HEK293T (cell line): ENCODE results near the gene TIMP1.
"Not testable (repeated sequence)": the region's sequence is repeated elsewhere in the genome, so short reads cannot be mapped to it uniquely, and the experiment has no call there.

Experiments used
- CTCF ChIA-PET: fragments of 350-600 bp; formaldehyde crosslinking; extraction: SDS; loops from one replicate; lab custom pipeline; 2021; ENCODE audit warnings: antibody characterized with exemption, inconsistent platforms; lab: Yijun Ruan, JAX
- POLR2A ChIA-PET: fragments of 350-600 bp; formaldehyde crosslinking; extraction: SDS; loops from one replicate; lab custom pipeline; 2020; ENCODE audit warnings: antibody characterized with exemption, inconsistent platforms; lab: Yijun Ruan, JAX
- DNase-seq: peaks from one replicate; pipeline ENCODE4 v3.0.0; 2012; ENCODE audit warnings: mixed read lengths; ENCODE audit errors: extremely low spot score
- ARNT ChIP-seq: fragments of 450-650 bp; IDR thresholded peaks from 2 replicates; pipeline ENCODE4 v1.6.1; 2017; ENCODE audit warnings: mild to moderate bottlenecking
- BHLHE40 ChIP-seq: fragments of 450-650 bp; IDR thresholded peaks from 2 replicates; pipeline ENCODE4 v1.6.1; 2016; ENCODE audit warnings: mild to moderate bottlenecking, moderate library complexity, borderline replicate concordance
- CTBP1 ChIP-seq: fragments of 450-650 bp; IDR thresholded peaks from 2 replicates; pipeline ENCODE4 v1.6.1; 2016; ENCODE audit warnings: borderline replicate concordance
- ELF4 ChIP-seq: fragments of 450-650 bp; IDR thresholded peaks from 2 replicates; pipeline ENCODE4 v1.6.1; 2017; ENCODE audit warnings: antibody characterized with exemption
- FOXA1 ChIP-seq: fragments of 450-650 bp; IDR thresholded peaks from 2 replicates; pipeline ENCODE4 v1.6.1; 2016; ENCODE audit warnings: mild to moderate bottlenecking
- FOXK2 ChIP-seq: fragments of 450-650 bp; IDR thresholded peaks from 2 replicates; pipeline ENCODE4 v1.6.1; 2016; ENCODE audit warnings: mild to moderate bottlenecking
- FOXM1 ChIP-seq: fragments of 450-650 bp; IDR thresholded peaks from 2 replicates; pipeline ENCODE4 v1.6.1; 2017; ENCODE audit warnings: mild to moderate bottlenecking, borderline replicate concordance
- HDGF ChIP-seq: fragments of 450-650 bp; IDR thresholded peaks from 2 replicates; pipeline ENCODE4 v1.6.1; 2017; ENCODE audit warnings: antibody characterized with exemption, borderline replicate concordance
- L3MBTL2 ChIP-seq: fragments of 450-650 bp; conservative IDR thresholded peaks from 2 replicates; pipeline ENCODE4 v1.6.1; 2016; ENCODE audit warnings: mild to moderate bottlenecking
- LEF1 ChIP-seq: fragments of 450-650 bp; IDR thresholded peaks from 2 replicates; pipeline ENCODE4 v1.6.1; 2017; ENCODE audit warnings: mild to moderate bottlenecking, borderline replicate concordance
- NFRKB ChIP-seq: fragments of 450-650 bp; IDR thresholded peaks from 2 replicates; pipeline ENCODE4 v1.6.1; 2016; ENCODE audit warnings: mild to moderate bottlenecking, moderate library complexity
- PKNOX1 ChIP-seq: fragments of 450-650 bp; IDR thresholded peaks from 2 replicates; pipeline ENCODE4 v1.6.1; 2016
- SP1 ChIP-seq: fragments of 450-650 bp; IDR thresholded peaks from 2 replicates; pipeline ENCODE4 v1.6.1; 2017
- SUZ12 ChIP-seq: fragments of 450-650 bp; IDR thresholded peaks from 2 replicates; pipeline ENCODE4 v1.6.1; 2016; ENCODE audit warnings: mild to moderate bottlenecking
- TARDBP ChIP-seq: fragments of 450-650 bp; IDR thresholded peaks from 2 replicates; pipeline ENCODE4 v1.6.1; 2016
- ZNF384 ChIP-seq: fragments of 450-650 bp; IDR thresholded peaks from 2 replicates; pipeline ENCODE4 v1.6.1; 2016

TIMP1 gene

GRCh38 chrX:47593522-47593921, 11.3 kb downstream of the TIMP1 start:
- CTCF ChIA-PET, result interaction anchor here (0.9 kb wide), 1 partner anchor 88 kb away, joined by 3 read pairs; no protein-coding TSS in a partner anchor
- TF ChIP-seq SUZ12 (no peak), ZNF384 (no peak), BHLHE40 (no peak), ELF4 (no peak), LEF1 (no peak), HDGF (no peak), FOXA1 (no peak), SP1 (no peak), FOXM1 (no peak), ARNT (no peak)
- DNase-seq, result no peak
- POLR2A ChIA-PET, result no interaction called here

DNA sequence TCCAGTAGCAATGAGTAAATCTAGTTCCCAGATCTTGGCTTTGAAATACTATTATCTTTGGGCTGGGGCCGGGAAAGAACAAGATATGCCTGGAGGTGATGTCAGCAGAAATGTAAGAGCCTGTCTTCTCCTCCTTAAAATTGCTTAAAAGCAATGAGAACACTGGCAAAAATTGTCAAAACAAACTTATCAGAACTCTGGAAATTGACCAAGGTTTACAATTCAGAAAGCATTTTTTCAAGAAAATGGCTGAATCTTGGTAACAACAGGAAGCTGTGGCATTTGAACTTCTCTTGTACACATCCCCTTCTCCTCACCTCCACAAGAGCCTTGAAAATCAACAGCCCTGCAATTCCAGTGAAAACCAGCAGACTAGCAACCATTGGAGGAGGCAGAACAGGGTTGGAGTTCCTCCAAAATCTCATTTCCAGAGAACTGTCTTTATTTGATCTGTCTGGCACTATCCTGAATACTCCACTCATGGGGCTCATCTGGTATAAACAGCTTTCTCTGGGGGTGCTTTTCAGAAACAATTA, 13.5 kb downstream of the TIMP1 start:
- no peak for TF ChIP-seq TARDBP
- TF ChIP-seq ARNT, result no peak
- no peak for TF ChIP-seq ZNF384
- TF ChIP-seq L3MBTL2, result no peak
- TF ChIP-seq FOXK2, result no peak
- TF ChIP-seq PKNOX1, result no peak
- TF ChIP-seq LEF1, result no peak
- TF ChIP-seq SP1, result no peak
- no peak for TF ChIP-seq HDGF
- ChIA-PET POLR2A (no interaction called here), CTCF (no interaction called here)
- DNase-seq, result no peak

DNA sequence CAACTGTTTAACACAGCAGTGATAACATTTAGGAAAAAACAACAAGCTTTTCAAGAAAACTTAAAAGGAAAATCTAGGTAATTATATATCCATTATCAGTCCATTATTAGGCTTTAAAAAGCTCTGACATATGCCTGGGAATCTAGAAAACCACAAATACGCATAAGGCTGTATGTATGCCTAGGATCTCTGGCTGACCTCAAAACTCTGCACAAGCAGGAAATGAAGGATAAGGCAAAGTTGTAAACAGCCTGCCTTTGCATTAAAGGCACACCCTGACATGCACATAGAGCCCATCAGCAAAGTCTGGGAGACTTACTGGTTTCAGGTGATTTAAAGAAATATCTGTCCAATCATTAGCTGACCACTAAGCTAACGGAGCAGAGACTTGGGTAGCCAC, 14.0 kb downstream of the TIMP1 start:
- DNase-seq, result no peak
- no peak for TF ChIP-seq L3MBTL2
- TF ChIP-seq LEF1, result no peak
- TF ChIP-seq ELF4, result no peak
- TF ChIP-seq ZNF384, result no peak
- TF ChIP-seq SUZ12, result no peak
- TF ChIP-seq TARDBP, result no peak
- no peak for TF ChIP-seq NFRKB
- TF ChIP-seq CTBP1, result no peak
- POLR2A ChIA-PET, result no interaction called here
- CTCF ChIA-PET, result no interaction called here

- no peak for DNase-seq
- CTCF ChIA-PET, result interaction anchor here (0.6 kb wide), 1 partner anchor 35 kb away, joined by 3 read pairs; no protein-coding TSS in a partner anchor
- no peak for TF ChIP-seq L3MBTL2
- TF ChIP-seq SUZ12, result no peak
- TF ChIP-seq ARNT, result no peak
- no peak for TF ChIP-seq FOXM1
- TF ChIP-seq TARDBP, result no peak
- TF ChIP-seq ELF4, result no peak
- TF ChIP-seq HDGF, result no peak
- no peak for TF ChIP-seq FOXK2
- TF ChIP-seq BHLHE40, result no peak
- TF ChIP-seq FOXA1, result no peak
- TF ChIP-seq PKNOX1, result no peak
- TF ChIP-seq NFRKB, result no peak
- no peak for TF ChIP-seq SP1
- TF ChIP-seq LEF1, result no peak
- POLR2A ChIA-PET, result no interaction called here
Measured at GRCh38 chrX:47597222-47597621, 15.0 kb downstream of the TIMP1 start.

DNA sequence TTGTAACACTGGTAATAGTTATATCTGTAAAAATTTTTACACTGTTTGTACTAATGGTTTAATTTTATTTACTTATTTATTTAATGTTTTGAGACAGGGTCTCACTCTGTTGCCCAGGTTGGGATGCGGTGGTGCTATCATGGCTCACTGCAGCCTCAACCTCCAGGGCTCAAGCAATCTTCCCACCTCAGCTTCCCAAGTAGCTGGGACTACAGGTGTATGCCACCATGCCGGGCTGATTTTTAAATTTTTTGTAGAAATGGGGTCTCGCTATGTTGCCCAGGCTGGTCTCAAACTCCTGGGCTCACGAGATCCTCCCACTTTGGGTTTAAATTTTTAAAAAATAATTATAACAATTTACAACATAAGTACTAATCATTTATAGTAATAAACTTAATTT, 20.9 kb downstream of the TIMP1 start:
- CTCF ChIA-PET, POLR2A ChIA-PET, DNase-seq: not testable (repeated sequence)

- DNase-seq, result no peak
- no peak for TF ChIP-seq L3MBTL2
- TF ChIP-seq FOXK2, result no peak
- no peak for TF ChIP-seq PKNOX1
- no peak for TF ChIP-seq NFRKB
- TF ChIP-seq TARDBP, result no peak
- TF ChIP-seq HDGF, result no peak
- TF ChIP-seq LEF1, result no peak
- no peak for TF ChIP-seq FOXM1
- no peak for TF ChIP-seq FOXA1
- no peak for TF ChIP-seq ZNF384
- TF ChIP-seq ELF4, result no peak
- ChIA-PET POLR2A (no interaction called here), CTCF (no interaction called here)
Measured at GRCh38 chrX:47605024-47605423, 22.8 kb downstream of the TIMP1 start.

DNA sequence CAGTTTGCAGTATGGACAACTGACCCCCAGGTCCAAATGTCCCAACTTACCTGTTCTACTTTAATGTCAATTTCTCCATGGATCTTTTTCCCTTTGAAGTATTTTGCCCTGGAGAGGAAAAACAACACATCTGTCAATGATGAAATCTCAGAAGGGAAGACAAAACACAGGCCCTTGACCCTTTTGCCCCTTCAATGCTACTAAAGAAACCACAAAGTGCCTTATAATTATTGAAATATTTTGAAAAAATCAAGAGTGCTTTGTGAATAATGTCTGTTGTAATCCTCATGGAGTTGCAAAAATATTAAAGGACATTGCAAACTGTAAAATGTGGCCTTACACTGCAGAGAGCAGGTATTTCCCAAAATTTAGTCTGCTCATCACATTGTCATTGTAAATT, 24.9 kb downstream of the TIMP1 start:
- DNase-seq, result no peak
- ChIA-PET CTCF (no interaction called here), POLR2A (no interaction called here)
- TF ChIP-seq ZNF384 (no peak), FOXM1 (no peak), BHLHE40 (no peak), ARNT (no peak), HDGF (no peak), CTBP1 (no peak), LEF1 (no peak), L3MBTL2 (no peak), FOXA1 (no peak), PKNOX1 (no peak)
